Large intestine (tissue), 3 donors: ENCODE data around the gene CD247. TPM values are rescaled to one million over a fixed set of nuclear protein-coding genes. Genes with fewer than 3 reads are reported as not detected.

ENCODE experiments used
- DNase-seq, 2 donors: peaks; one replicate each; pipeline versions ENCODE4 v3.0.0 to v3.0.0-alpha.2; 2013
- H3K27ac ChIP-seq: one replicate; pipeline ENCODE4 v1.5.1; 2013; ENCODE audit warnings: low read length
- H3K27me3 ChIP-seq: 2 replicates; pipeline ENCODE4 v1.6.1; 2013; ENCODE audit warnings: low read length; ENCODE audit not compliant: control insufficient read depth, insufficient read depth
- H3K36me3 ChIP-seq: 2 replicates; pipeline ENCODE4 v1.6.1; 2013; ENCODE audit warnings: low read length; ENCODE audit not compliant: control insufficient read depth, insufficient read depth
- H3K4me1 ChIP-seq: one replicate; pipeline ENCODE4 v1.6.1; 2013; ENCODE audit warnings: low read length; ENCODE audit not compliant: control insufficient read depth, insufficient read depth
- H3K4me3 ChIP-seq: one replicate; pipeline ENCODE4 v1.5.1; 2013; ENCODE audit warnings: low read length
- H3K9me3 ChIP-seq: one replicate; pipeline ENCODE4 v1.6.1; 2013; ENCODE audit warnings: mild to moderate bottlenecking, low read depth, low read length, moderate library complexity; ENCODE audit not compliant: control insufficient read depth
- WGBS: methylation state at CpG from one replicate; pipeline ENCODE4 v1.1.5; 2013; ENCODE audit warnings: low lambda C conversion rate; ENCODE audit not compliant: insufficient coverage; 5-methylcytosine and 5-hydroxymethylcytosine counted together
- polyA plus RNA-seq: library from polyadenylated mRNA; unstranded; fragments of 120-200 nt; gene quantifications from one replicate; pipeline ENCODE4 v1.2.1, GENCODE V29; 2013

CD247 gene
- polyA plus RNA-seq, 1 donor, result 7.4 TPM

DNA sequence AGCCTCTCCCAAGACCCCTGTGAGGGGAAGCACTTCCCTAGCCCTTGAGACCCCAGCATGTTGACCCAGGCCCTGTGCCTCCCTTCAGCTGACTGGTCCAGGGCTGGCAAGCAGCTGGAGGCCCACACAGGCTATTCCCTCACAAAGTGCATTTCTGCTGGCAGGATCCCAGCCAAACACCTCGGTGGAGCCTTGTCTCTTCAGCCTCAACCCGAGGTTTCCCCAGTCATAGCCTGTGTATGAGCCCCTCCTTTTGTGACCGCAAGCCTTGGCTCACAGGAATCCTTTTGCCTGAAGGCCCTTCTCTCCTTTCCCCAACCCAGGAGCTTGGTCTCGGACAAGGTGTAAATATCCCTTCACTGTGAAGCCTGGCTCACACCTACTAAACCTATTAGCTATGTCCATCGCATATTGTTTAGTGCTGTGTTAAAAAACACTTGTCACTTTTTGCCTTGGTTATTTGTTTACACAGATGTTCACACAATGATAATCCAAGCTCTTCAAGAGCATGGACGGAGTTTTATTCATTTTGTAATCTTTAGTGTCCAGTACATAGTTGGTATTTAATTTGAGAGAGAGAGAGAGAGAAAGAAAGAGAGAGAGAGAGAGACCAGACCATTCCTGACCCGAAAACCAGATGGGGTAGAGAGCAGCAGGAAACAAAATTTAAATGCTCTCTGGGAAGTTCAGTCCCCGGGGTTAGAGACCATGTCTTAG is 8.5 kb upstream of the CD247 start:
- H3K9me3 ChIP-seq, result no peaks in the 10 kb centered on the region
- peaks cover 3% of the 10 kb centered on the region for H3K4me1 ChIP-seq
- H3K4me3 ChIP-seq, result no peak overlapping the region
- no peaks in the 10 kb centered on the region for H3K36me3 ChIP-seq
- no peaks in the 10 kb centered on the region for H3K27me3 ChIP-seq
- WGBS, result 71% methylated on average over 1 of the region's 8 CpGs
- DNase-seq, result no peak
- no peak overlapping the region for H3K27ac ChIP-seq

DNA sequence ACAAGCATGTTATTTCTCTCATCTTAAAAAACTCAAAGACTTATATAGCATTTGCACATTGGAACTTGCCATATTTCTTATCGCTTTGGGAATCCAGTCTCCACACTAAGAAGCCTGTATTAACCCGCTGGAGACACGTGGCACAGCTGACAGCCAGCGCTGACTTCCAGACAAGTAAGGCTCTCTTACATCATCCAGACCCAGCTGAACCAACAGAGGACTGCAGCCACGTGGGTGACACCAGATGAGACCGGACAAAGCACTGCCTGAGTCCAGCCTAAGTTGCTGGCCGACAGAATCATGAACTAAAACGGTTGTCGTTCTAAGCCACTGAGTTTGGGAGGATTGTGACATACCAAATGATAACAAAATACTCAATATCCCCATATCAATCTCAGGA is 6.3 kb upstream of the CD247 start:
- H3K36me3 ChIP-seq, result no peaks in the 10 kb centered on the region
- no peaks in the 10 kb centered on the region for H3K9me3 ChIP-seq
- no peak overlapping the region for H3K27ac ChIP-seq
- no CpG with 5 or more reads among the region's 9 CpGs for WGBS
- DNase-seq, result peak in 1 of 2 donors; percentile 36
- H3K4me3 ChIP-seq, result no peak overlapping the region
- peaks cover 3% of the 10 kb centered on the region for H3K4me1 ChIP-seq
- no peaks in the 10 kb centered on the region for H3K27me3 ChIP-seq

DNA sequence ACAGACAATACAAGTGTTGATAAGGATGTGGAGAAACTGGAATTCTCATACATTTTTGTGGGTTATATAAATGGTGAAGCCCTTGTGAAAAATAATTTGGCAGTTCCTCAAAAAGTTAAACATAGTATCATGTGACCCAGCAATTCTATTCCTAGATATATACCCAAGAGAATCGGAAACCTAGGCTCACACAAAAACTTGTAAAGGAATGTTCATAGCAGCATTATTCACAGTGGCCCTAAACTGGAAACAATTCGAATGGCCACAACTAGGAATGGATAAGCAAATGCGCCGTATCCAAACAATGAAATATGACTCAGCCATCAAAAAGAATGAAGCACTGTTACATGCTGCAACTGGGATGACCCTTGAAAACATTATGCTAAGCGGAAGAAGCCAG is 3.9 kb upstream of the CD247 start:
- Histone ChIP-seq H3K9me3 (no peaks in the 10 kb centered on the region), H3K4me1 (no peaks in the 10 kb centered on the region), H3K36me3 (no peaks in the 10 kb centered on the region), H3K27me3 (no peaks in the 10 kb centered on the region), H3K27ac (no peak overlapping the region), H3K4me3 (no peak overlapping the region)
- WGBS, result 96% methylated on average over 4 of the region's 5 CpGs
- DNase-seq, result no peak

DNA sequence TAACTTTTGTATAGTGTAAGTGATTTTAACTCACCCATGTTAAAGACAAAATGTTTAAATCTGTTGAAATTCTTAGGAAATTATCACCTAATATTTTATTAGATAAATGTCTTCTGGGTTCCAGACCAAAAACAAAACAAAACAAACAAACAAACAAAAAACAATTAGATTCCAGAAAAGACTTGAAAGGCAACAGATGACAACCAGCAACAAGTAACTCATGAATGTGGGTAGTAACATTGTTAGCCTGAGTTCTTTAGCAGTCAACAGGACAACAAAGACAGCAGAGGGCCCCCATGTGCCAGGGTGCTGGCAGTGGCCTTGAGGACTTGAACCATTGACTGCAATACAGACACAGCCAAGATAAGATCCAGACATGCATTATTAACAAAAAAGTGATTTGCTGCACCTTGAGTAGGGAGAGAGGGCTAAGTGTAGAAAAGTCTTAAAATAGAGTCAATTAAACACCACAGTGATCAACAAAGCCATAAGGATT is 2.4 kb upstream of the CD247 start:
- no peaks in the 10 kb centered on the region for H3K36me3 ChIP-seq
- no peaks in the 10 kb centered on the region for H3K9me3 ChIP-seq
- DNase-seq, result no peak
- H3K27ac ChIP-seq, result no peak overlapping the region
- no peaks in the 10 kb centered on the region for H3K4me1 ChIP-seq
- no peak overlapping the region for H3K4me3 ChIP-seq
- no peaks in the 10 kb centered on the region for H3K27me3 ChIP-seq

DNA sequence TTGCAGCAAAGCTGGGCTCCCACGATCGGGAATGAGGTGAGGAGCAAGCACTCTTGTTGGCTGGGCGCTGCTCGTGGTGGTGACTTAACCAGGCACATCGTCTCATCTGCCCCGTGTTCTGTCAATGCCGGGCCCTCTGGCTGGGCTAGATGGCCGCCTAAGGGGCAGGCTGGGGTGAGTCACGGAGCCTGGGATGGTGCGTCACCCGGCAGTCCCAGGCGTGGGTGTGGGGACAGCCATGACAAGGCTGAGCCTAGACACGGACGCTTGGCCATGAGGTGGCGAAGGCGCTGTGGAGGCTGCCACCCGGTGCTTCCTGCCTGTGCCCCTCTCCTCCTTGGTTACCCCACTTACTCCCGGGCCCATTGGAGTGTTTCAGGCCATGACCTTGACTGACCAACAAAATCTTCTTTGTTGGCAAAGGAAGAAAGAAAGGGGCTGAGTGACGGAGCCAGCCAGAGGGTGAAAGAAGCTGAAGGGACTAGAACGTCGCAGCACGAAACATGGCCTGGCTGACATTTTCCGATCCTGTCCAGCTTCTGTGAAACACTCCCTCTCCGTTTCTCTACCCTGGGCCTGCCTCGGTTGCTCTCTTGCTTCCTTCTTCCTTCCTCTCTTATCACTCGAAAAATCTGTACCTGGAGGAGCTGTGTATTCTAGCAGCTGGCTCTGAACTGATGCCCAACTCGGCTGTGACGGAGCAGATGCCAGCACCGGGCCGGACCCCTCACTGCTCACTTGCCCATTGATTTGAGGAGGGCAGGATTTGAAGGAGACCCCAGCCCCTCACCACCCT is 596 bp downstream of the CD247 start:
- H3K4me3 ChIP-seq, result no peak overlapping the region
- H3K36me3 ChIP-seq, result no peaks in the 10 kb centered on the region
- no peaks in the 10 kb centered on the region for H3K27me3 ChIP-seq
- DNase-seq, result no peak
- 96% methylated on average over 3 of the region's 30 CpGs for WGBS
- no peaks in the 10 kb centered on the region for H3K4me1 ChIP-seq
- no peak overlapping the region for H3K27ac ChIP-seq
- H3K9me3 ChIP-seq, result no peaks in the 10 kb centered on the region

DNA sequence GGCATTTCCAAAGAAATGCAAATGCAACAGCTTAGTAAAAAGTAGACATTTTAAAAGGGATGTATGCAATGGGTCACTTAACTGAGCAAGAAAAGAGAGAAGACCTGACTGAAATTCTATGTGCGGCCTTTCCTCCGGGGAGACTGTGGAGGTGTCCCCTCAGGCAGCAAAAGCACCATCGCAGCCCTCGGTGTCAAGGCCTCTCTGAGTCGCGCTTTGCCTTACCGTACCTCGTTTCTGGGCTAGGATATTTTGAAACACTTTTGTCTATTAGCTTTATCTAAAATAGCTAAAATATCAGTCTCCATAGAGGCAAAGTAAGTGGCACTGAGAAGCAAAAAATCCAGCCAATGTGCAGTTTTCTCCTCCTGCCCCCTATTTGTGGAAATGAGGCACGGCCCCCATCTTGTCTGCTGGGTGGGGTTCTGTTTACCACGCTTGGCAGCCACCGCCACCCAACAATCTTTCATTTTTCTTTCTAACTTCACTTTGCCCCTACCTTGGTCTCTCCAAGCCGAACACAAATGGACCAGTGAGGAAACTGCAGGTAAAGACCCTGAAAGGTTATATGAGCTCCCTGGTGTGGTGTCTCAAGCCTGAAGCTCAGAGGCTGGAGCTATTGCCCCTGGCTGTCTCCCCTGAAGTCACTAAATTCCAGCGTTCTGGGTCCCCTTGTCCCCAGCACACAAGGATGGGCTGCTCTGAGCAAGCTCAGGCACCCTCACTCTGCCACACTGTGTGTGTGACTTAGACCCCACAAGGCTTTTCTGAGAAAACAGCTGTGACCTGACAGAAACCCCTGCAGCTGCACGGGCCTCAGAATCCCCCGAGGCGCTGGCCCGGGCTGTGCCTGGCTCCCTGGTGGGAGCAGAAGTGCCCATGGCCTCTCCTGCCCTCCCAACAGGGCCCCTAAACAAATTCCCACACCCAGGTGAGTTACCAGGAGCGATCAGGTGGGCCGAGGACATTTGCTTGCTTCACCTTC is 1.6 kb downstream of the CD247 start:
- H3K9me3 ChIP-seq, result no peaks in the 10 kb centered on the region
- DNase-seq, result no peak
- H3K36me3 ChIP-seq, result no peaks in the 10 kb centered on the region
- H3K27me3 ChIP-seq, result no peaks in the 10 kb centered on the region
- no peak overlapping the region for H3K4me3 ChIP-seq
- peaks cover 9% of the 10 kb centered on the region for H3K4me1 ChIP-seq
- no CpG with 5 or more reads among the region's 19 CpGs for WGBS
- no peak overlapping the region for H3K27ac ChIP-seq

DNA sequence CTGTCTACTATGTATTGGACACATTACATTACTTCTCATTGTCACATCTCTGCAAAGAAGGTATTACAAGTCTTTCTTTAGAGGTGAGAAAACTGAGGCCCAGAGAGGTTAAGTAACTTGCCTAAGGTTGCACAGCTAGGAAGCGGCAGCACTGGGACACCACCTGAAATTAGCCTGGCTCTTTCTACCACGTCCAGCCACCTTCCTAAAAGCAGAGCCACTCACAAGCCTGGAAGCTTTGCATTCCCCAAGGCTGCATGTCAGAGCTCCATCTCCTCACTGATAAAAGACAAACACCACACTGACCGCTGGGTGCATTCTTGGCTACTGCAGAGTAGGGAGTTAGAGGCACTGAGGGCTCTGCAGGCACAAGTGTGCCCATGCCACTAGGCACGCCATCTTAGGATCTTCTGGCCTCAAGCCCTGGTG is 2.4 kb downstream of the CD247 start:
- no CpG with 5 or more reads among the region's 4 CpGs for WGBS
- Histone ChIP-seq H3K4me3 (no peak overlapping the region), H3K27ac (no peak overlapping the region)

DNA sequence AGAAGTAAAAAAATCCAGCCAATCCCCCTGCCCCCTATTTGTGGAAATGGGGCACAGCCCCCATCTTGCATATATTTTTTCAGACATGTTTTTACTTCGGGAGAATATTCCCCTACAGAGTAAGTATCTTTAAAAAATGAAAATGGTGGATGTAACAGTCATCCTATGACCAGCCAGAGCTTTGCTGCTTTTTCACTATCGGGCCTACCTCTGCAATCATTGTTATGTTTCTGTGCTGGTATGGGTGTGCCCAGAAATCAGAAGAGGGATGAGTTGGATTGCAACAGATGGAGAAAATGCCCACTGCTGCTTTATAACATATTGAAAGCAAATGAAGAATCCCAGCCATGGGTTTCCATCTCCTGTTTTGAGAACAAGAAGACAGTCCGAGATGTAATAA is 2.9 kb downstream of the CD247 start:
- Histone ChIP-seq H3K9me3 (no peaks in the 10 kb centered on the region), H3K27me3 (no peaks in the 10 kb centered on the region), H3K27ac (no peak overlapping the region), H3K4me3 (no peak overlapping the region), H3K36me3 (no peaks in the 10 kb centered on the region), H3K4me1 (peaks cover 11% of the 10 kb centered on the region)
- WGBS, result no CpG with 5 or more reads among the region's 3 CpGs
- no peak for DNase-seq

More for the DNA sequence above, 2.4 kb downstream of the CD247 start:
- Histone ChIP-seq H3K9me3 (no peaks in the 10 kb centered on the region), H3K4me1 (peaks cover 11% of the 10 kb centered on the region), H3K36me3 (no peaks in the 10 kb centered on the region), H3K27me3 (no peaks in the 10 kb centered on the region)
- DNase-seq, result no peak

DNA sequence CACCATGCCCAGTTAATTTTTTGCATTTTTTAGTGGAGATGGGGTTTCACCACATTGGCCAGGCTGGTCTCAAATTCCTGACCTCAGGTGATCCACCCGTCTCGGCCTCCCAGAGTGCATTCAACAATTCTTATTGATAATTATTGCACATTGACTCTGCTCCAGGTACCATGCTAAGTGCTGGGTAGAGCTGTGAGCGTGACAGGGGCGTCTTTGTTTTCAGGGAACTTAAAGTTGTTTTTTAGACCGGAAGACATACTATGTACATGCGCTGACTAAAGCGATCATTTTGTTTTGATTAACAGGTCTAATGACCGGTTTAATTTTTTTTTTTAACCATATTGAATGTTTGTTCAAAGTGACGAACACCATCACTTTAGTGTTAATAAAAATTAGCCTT is 4.0 kb downstream of the CD247 start:
- H3K27me3 ChIP-seq, result no peaks in the 10 kb centered on the region
- H3K4me3 ChIP-seq, result no peak overlapping the region
- peaks cover 11% of the 10 kb centered on the region for H3K4me1 ChIP-seq
- no peaks in the 10 kb centered on the region for H3K9me3 ChIP-seq
- no peaks in the 10 kb centered on the region for H3K36me3 ChIP-seq
- H3K27ac ChIP-seq, result no peak overlapping the region
- DNase-seq, result no peak
- 96% methylated on average over 4 of the region's 9 CpGs for WGBS

DNA sequence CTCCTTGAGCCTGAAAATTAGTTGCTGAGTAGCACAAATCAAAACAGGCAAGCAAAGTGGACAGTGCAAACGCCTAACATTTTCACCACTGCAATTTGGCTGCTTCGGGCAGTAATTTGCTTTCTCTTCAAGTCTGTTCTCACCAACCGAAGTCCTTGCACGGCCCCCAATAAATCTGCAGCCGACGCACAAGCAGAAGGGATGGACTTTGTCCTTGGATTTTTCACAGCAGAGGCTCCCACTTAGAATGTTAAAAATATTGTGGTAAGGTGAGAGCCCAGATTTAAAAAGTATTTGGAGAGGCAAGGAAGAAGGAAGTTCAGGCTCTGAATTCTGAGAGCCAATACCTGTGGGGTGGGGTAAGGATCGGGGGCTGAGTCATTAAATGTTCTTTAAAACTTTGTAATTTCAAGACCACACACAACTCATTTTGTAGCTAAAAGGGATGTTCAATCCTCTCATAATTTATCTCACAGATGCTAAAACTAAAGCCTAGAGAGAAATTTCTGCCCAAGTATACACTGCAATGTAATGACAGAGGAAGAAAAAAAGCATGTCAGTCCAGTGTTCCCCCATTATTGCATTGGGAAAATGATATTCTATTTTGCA is 6.2 kb downstream of the CD247 start:
- peak in 1 of 2 donors; percentile 55 for DNase-seq

More for the DNA sequence above, 6.2 kb downstream of the CD247 start:
- H3K4me1 ChIP-seq, result peaks cover 11% of the 10 kb centered on the region
- H3K36me3 ChIP-seq, result no peaks in the 10 kb centered on the region
- H3K9me3 ChIP-seq, result no peaks in the 10 kb centered on the region
- H3K4me3 ChIP-seq, result no peak overlapping the region
- no CpG with 5 or more reads among the region's 7 CpGs for WGBS
- no peaks in the 10 kb centered on the region for H3K27me3 ChIP-seq
- no peak overlapping the region for H3K27ac ChIP-seq
